Endothelial cell of umbilical vein (primary cell): ENCODE measurements around the gene SMAD5. TPM values are rescaled to one million over a fixed set of nuclear protein-coding genes. Genes with fewer than 3 reads are reported as not detected.

Source experiments
- BruUV-seq: library from RNA; stranded (reverse); fragments of 400-500 nt; replicated peaks from 2 replicates; lab custom pipeline; 2021; lab: Mats Ljungman, UMichigan
- CTCF ChIA-PET: fragments of 300-600, 350-600 bp; sonication (Branson Sonifier 250); formaldehyde crosslinking; loops from one replicate; lab custom pipeline; 2021; ENCODE audit warnings: antibody characterized with exemption, inconsistent platforms; lab: Charles Lee
- POLR2A ChIA-PET: fragments of 300-600, 350-600 bp; sonication (Branson Sonifier 250); formaldehyde crosslinking; loops from one replicate; lab custom pipeline; 2021; ENCODE audit warnings: antibody characterized with exemption, inconsistent platforms; lab: Charles Lee
- DNase-seq: peaks from one replicate; pipeline ENCODE4 v3.0.0-alpha.2; 2011; ENCODE audit warnings: low read depth, low spot score
- FAIRE-seq: peaks from 2 replicates; lab custom pipeline; 2011; peaks lifted over from hg19 to GRCh38; lab: Jason Lieb, UNC
- H2AFZ ChIP-seq: 2 replicates; pipeline ENCODE4 v1.6.0; 2012; ENCODE audit warnings: low read depth, low read length, control low read depth, inconsistent platforms
- H3K27ac ChIP-seq: 2 replicates; pipeline ENCODE4 v1.5.1; 2011; ENCODE audit warnings: low read depth, mild to moderate bottlenecking, control low read depth, low read length, moderate library complexity; ENCODE audit not compliant: insufficient read depth
- H3K27me3 ChIP-seq, 2 experiments: 2 replicates each; pipeline versions ENCODE4 v1.6.0 to v1.6.1; 2011; ENCODE audit warnings: low read length in 2 of 2, mixed read lengths in 1 of 2; ENCODE audit not compliant: control insufficient read depth in 2 of 2, insufficient read depth in 2 of 2
- H3K36me3 ChIP-seq, 2 experiments: 2 replicates in 1 of 2; 3 replicates in 1 of 2; pipeline ENCODE4 v1.5.1; 2011; ENCODE audit warnings: low read length in 2 of 2, mild to moderate bottlenecking in 1 of 2, moderate library complexity in 1 of 2; ENCODE audit not compliant: control insufficient read depth in 2 of 2, insufficient read depth in 2 of 2; ENCODE audit errors: extremely low read depth in 1 of 2
- H3K4me1 ChIP-seq: 3 replicates; pipeline ENCODE4 v1.5.1; 2011; ENCODE audit warnings: mild to moderate bottlenecking, low read length; ENCODE audit not compliant: control insufficient read depth, insufficient read depth; ENCODE audit errors: extremely low read depth
- H3K4me2 ChIP-seq: 2 replicates; pipeline ENCODE4 v1.6.1; 2011; ENCODE audit warnings: low read length, control low read depth, mixed read lengths; ENCODE audit not compliant: insufficient read depth
- H3K4me3 ChIP-seq, 3 experiments: fragments of 200-600 bp in 1 of 3; sonication (generic), shearing (Covaris generic) in 1 of 3; replicated peaks in 1 of 3; 2 replicates each; pipeline ENCODE4 v1.5.1; 2011 to 2016; ENCODE audit warnings: control low read depth in 3 of 3, low read length in 3 of 3, mild to moderate bottlenecking in 2 of 3, inconsistent platforms in 1 of 3, low read depth in 1 of 3, moderate library complexity in 1 of 3; ENCODE audit not compliant: insufficient read depth in 1 of 3
- H3K79me2 ChIP-seq: 2 replicates; pipeline ENCODE4 v1.6.0; 2012; ENCODE audit warnings: low read length, inconsistent platforms; ENCODE audit not compliant: control insufficient read depth, insufficient read depth
- H3K9ac ChIP-seq: replicated peaks from 2 replicates; pipeline ENCODE3; 2011; ENCODE audit warnings: low read length, control low read depth; ENCODE audit not compliant: insufficient read depth; ENCODE audit errors: extremely low read depth
- H3K9me1 ChIP-seq: replicated peaks from 3 replicates; pipeline ENCODE4 v1.6.0; 2011; ENCODE audit warnings: mild to moderate bottlenecking, low read length; ENCODE audit not compliant: control insufficient read depth, insufficient read depth; ENCODE audit errors: extremely low read depth
- H3K9me3 ChIP-seq: replicated peaks from 2 replicates; pipeline ENCODE4 v1.5.1; 2012; ENCODE audit warnings: low read length, inconsistent platforms; ENCODE audit not compliant: control insufficient read depth, insufficient read depth
- H4K20me1 ChIP-seq: replicated peaks from 2 replicates; pipeline ENCODE3; 2011; ENCODE audit warnings: mild to moderate bottlenecking, low read length; ENCODE audit not compliant: control insufficient read depth, insufficient read depth; ENCODE audit errors: extremely low read depth
- CTCF ChIP-seq, 2 donors: IDR thresholded peaks; 1 replicate in 1 of 2; 2 replicates in 1 of 2; pipeline ENCODE4 v1.5.1; 2011; ENCODE audit warnings: low read length in 2 of 2, mild to moderate bottlenecking in 2 of 2, moderate library complexity in 2 of 2, control low read depth in 1 of 2, inconsistent platforms in 1 of 2, low read depth in 1 of 2; ENCODE audit not compliant: insufficient read depth in 1 of 2; ENCODE audit errors: extremely low read depth in 1 of 2
- EZH2 ChIP-seq: IDR thresholded peaks from 2 replicates; pipeline ENCODE4 v1.6.1; 2012; ENCODE audit warnings: borderline replicate concordance, low read depth, mild to moderate bottlenecking, moderate library complexity, low read length, inconsistent platforms; ENCODE audit not compliant: severe bottlenecking
- FOS ChIP-seq: IDR thresholded peaks from 2 replicates; pipeline ENCODE4 v1.6.1; 2011; ENCODE audit warnings: mild to moderate bottlenecking, low read length, moderate library complexity, borderline replicate concordance; ENCODE audit not compliant: insufficient read depth
- GATA2 ChIP-seq: IDR thresholded peaks from 2 replicates; pipeline ENCODE4 v1.7.0; 2011; ENCODE audit warnings: low read depth, mild to moderate bottlenecking, moderate library complexity, mixed read lengths, low read length; ENCODE audit not compliant: insufficient read length, insufficient read depth
- JUN ChIP-seq: IDR thresholded peaks from 2 replicates; pipeline ENCODE4 v1.6.1; 2011; ENCODE audit warnings: borderline replicate concordance, low read depth; ENCODE audit not compliant: insufficient read length, insufficient read depth
- MAX ChIP-seq: IDR thresholded peaks from 2 replicates; pipeline ENCODE4 v1.6.1; 2011; ENCODE audit not compliant: insufficient read depth, insufficient read length
- MYC ChIP-seq: IDR thresholded peaks from one replicate; pipeline ENCODE4 v1.6.1; 2011; ENCODE audit warnings: mild to moderate bottlenecking, low read depth, low read length
- POLR2A ChIP-seq: IDR thresholded peaks from 2 replicates; pipeline ENCODE4 v1.6.1; 2012; ENCODE audit warnings: low read depth, mild to moderate bottlenecking, control low read depth, low read length
- POLR2AphosphoS5 ChIP-seq: IDR thresholded peaks from 2 replicates; pipeline ENCODE4 v1.6.1; 2012; ENCODE audit warnings: low read depth, mild to moderate bottlenecking, control low read depth, low read length, moderate library complexity; ENCODE audit not compliant: insufficient read depth
- dilution Hi-C: fragments of 300-500 bp; cut with MboI; formaldehyde crosslinking; loops from one replicate; pipeline ENCODE4 v1.15.0; 2019; ENCODE audit warnings: low sequenced_read_pairs; ENCODE audit not compliant: extremely low pct_ligation_motif_present
- intact Hi-C: fragments of 100-400 bp; cut with micrococcal nuclease; formaldehyde crosslinking; loops from one replicate; pipeline ENCODE4 v1.10.0; 2022
- polyA plus RNA-seq, 4 experiments: library from polyadenylated mRNA; depleted of rRNA in 3 of 4; stranded (reverse) in 3 of 4; unstranded in 1 of 4; fragments of >200 nt; gene quantifications; 2 replicates each; pipeline versions ENCODE4 v1.2.1 to v1.2.3, GENCODE V29; 2011 to 2012; ENCODE audit warnings: missing spikeins in 1 of 4
- total RNA-seq: library from RNA; stranded (reverse); gene quantifications from 2 replicates; pipeline ENCODE4 v1.2.3, GENCODE V29; 2021

Gene SMAD5
- total and polyA plus RNA-seq, 2 donors (not counting 3 experiments of a cell fraction or from before 2014, with no cell fraction given), result 26.0 to 66.0 TPM

DNA sequence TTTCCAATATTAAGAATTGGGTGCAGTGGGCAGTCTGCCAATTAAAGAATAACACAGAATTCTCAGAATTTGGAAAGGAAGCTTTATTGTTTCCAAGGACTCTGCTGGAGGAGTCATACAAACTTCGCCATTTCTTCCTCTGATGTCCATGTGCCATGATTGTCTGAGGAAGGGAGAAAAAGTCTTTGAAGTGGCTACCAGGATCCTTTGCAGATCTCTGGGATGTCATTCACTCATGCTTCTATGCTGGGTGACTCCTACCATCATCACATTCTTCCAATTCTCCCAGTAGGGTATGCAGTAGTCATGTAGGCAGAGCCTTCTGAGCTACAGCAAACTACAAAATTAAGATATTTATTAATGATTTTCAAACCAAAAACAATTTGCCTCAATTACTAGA is 3.2 kb upstream of the SMAD5 start:
- H3K9me1 ChIP-seq, result no peaks in the 10 kb centered on the region
- H3K79me2 ChIP-seq, result peaks cover 15% of the 10 kb centered on the region
- H3K9me3 ChIP-seq, result no peaks in the 10 kb centered on the region
- H3K4me1 ChIP-seq, result peaks cover 10% of the 10 kb centered on the region
- no peak overlapping the region for H3K9ac ChIP-seq
- H3K27me3 ChIP-seq, result peaks cover 16 to 37% of the 10 kb centered on the region in 2 experiments
- TF ChIP-seq EZH2 (no peak), MYC (no peak), POLR2A (no peak), JUN (no peak), FOS (no peak), MAX (no peak), CTCF (IDR thresholded peaks at IDR 0.05; ENCODE audit: extremely low read depth in 1 of 2, insufficient read depth in 1 of 2, low read depth in 1 of 2, low read length in 2 of 2) (no peak), GATA2 (no peak), POLR2AphosphoS5 (no peak)
- no peak overlapping the region for H3K27ac ChIP-seq
- no peaks in the 10 kb centered on the region for H3K36me3 ChIP-seq
- no peak for FAIRE-seq
- no peak for DNase-seq
- no peak overlapping the region for H2AFZ ChIP-seq
- POLR2A ChIA-PET, result no interaction called here
- CTCF ChIA-PET, result interaction anchor here (1.3 to 2.1 kb wide), 3 partner anchors 15 to 47 kb away, joined by 6 to 7 read pairs (median 6); no protein-coding TSS in a partner anchor
- intact Hi-C loops (no loop called here), dilution Hi-C loops (no loop called here)
- no peak overlapping the region for H3K4me2 ChIP-seq
- BruUV-seq, result no TSS peak
- no peak overlapping the region for H3K4me3 ChIP-seq
- peaks cover 2% of the 10 kb centered on the region for H4K20me1 ChIP-seq
